ENCODE results near the gene ZFAND5. TPM values are rescaled to one million over a fixed set of nuclear protein-coding genes. Genes with fewer than 3 reads are reported as not detected.

Gene ZFAND5
- total and polyA plus RNA-seq, 10 of the 15 experiments (the other 5 are each of a cell fraction or from before 2014, with no cell fraction given) = 22.5 to 107 (median 63.3) TPM

DNA sequence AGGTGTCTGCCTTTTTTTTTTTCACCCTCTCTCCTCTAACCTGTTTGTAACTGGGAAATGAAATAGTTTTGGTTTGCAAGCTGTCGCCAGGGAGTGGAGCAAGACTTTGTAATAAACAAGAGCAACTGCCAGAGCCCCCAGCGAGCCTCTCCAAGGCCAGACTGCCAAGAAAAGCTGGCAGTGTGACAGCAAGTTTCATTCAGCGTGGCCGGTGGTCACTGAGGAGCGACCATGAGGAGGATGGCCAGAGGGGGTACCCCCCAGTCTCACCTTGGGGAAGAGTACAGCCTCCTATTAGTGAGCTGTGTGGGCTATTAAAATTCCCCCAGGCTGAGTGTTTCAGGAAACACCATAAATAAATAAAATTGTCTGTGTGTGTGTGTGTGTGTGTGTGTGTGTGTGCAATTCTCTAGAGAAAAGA lies 49.9 kb downstream of the ZFAND5 start:
- RAD21 ChIA-PET (ENCODE audit: unreplicated experiment) = interaction anchor here (1.2 to 2.0 kb wide), 6 partner anchors 10 to 276 kb away, joined by 3 to 5 read pairs (median 4); no protein-coding TSS in a partner anchor
- WGBS (ENCODE audit: insufficient coverage, insufficient replicate concordance, low lambda C conversion rate, missing lambda C conversion rate) = 21% methylated on average over 5 of the region's 5 CpGs
- DNase-seq (ENCODE audit: low read depth, low spot score) (no peak), ATAC-seq (no peak), FAIRE-seq (no peak)
- intact Hi-C loops (cut with micrococcal nuclease; ENCODE audit: unreplicated experiment) = no loop called here
- Histone ChIP-seq H3K4me3 (no peak overlapping the region), H3K9ac (ENCODE audit: control insufficient read depth, insufficient read depth, low read length) (no peak overlapping the region), H3K27ac (ENCODE audit: control insufficient read depth, insufficient read depth) (no peak overlapping the region), H4K20me1 (ENCODE audit: control insufficient read depth, insufficient read depth) (no peaks in the 10 kb centered on the region), H3K9me3 (replicated peaks; ENCODE audit: control insufficient read depth, insufficient read depth, low read length) (no peaks in the 10 kb centered on the region), H3K27me3 (replicated peaks in 1 of 2; ENCODE audit: control insufficient read depth in 2 of 2, insufficient read depth in 2 of 2, low read length in 1 of 2) (no peaks in the 10 kb centered on the region), H3K4me2 (ENCODE audit: control insufficient read depth, insufficient read depth) (no peak overlapping the region), H2AFZ (ENCODE audit: control insufficient read depth, low read depth, low read length) (no peak overlapping the region), H3K79me2 (ENCODE audit: control insufficient read depth, insufficient read depth, low read length) (no peaks in the 10 kb centered on the region), H3K4me1 (ENCODE audit: control insufficient read depth, insufficient read depth, low read length) (no peaks in the 10 kb centered on the region), H3K36me3 (ENCODE audit: control insufficient read depth in 2 of 2, insufficient read depth in 2 of 2, low read length in 1 of 2) (no peaks in the 10 kb centered on the region)
- BruUV-seq (replicated peaks) = no TSS peak
- CTCF ChIA-PET = interaction anchor here (0.6 to 2.5 kb wide), 7 partner anchors 13 to 277 kb away, joined by 3 to 7 read pairs (median 4); no protein-coding TSS in a partner anchor
- in situ Hi-C loops (cut with MboI) = no loop called here
- POLR2A ChIA-PET = no interaction called here
- SMC1A ChIA-PET (ENCODE audit: uncharacterized antibody, unreplicated experiment) = interaction anchor here (0.6 to 1.5 kb wide), 9 partner anchors 9 to 277 kb away, joined by 3 to 5 read pairs (median 3); no protein-coding TSS in a partner anchor
- TF ChIP-seq ZZZ3 (IDR thresholded peaks at IDR 0.05; ENCODE audit: control insufficient read depth, insufficient read length, low read depth) = no peak
- no peak for TF ChIP-seq NFIC (IDR thresholded peaks at IDR 0.05; ENCODE audit: low read depth, low read length)
- TF ChIP-seq POLR2A (IDR thresholded peaks at IDR 0.05; ENCODE audit: low read depth, low read length) = no peak
- TF ChIP-seq ZNF384 (IDR thresholded peaks at IDR 0.05; ENCODE audit: borderline replicate concordance, low read depth, low read length) = no peak

DNA sequence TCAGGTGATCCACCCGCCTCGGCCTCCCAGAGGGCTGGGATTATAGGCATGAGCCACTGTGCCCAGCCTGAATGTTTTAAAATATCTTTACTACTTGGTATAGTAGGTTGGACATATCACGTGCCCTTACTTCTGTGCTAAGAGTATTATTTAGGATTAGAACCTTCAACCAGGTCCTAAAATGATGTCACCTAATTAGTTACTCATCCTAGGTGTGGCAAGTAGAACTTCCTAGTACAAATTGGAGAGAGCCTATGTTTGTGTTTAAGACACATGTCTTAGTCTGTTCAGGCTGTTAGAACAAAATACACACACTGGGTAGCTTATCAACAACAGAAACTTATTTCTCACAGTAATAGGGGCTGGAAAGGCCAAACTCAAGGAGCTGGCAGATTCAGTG lies 51.5 kb downstream of the ZFAND5 start:
- no peak overlapping the region for H3K27ac ChIP-seq (ENCODE audit: control insufficient read depth, insufficient read depth)
- no peak for TF ChIP-seq CBX3 (IDR thresholded peaks at IDR 0.05; ENCODE audit: borderline replicate concordance, low read depth)
- no peak for TF ChIP-seq ETV6 (conservative IDR thresholded peaks at IDR 0.05 in 1 of 2, IDR thresholded peaks at IDR 0.05 in 1 of 2; ENCODE audit: borderline replicate concordance in 1 of 2, low read depth in 1 of 2)
- no peak for TF ChIP-seq POLR2A (IDR thresholded peaks at IDR 0.05; ENCODE audit: low read depth, low read length)
- no peak for TF ChIP-seq ZNF24 (IDR thresholded peaks at IDR 0.05)
- TF ChIP-seq NFYB (IDR thresholded peaks at IDR 0.05; ENCODE audit: insufficient read depth, low read depth, low read length) = no peak
- TF ChIP-seq, protein P1, sequence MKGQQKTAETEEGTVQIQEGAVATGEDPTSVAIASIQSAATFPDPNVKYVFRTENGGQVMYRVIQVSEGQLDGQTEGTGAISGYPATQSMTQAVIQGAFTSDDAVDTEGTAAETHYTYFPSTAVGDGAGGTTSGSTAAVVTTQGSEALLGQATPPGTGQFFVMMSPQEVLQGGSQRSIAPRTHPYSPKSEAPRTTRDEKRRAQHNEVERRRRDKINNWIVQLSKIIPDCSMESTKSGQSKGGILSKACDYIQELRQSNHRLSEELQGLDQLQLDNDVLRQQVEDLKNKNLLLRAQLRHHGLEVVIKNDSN (IDR thresholded peaks at IDR 0.05; ENCODE audit: borderline replicate concordance, extremely low read length, insufficient read depth, low read depth, low read length) = no peak
- TF ChIP-seq TAF1 (IDR thresholded peaks at IDR 0.05; ENCODE audit: borderline replicate concordance, low read depth, low read length) = no peak
- no peak for TF ChIP-seq MTA3 (IDR thresholded peaks at IDR 0.05; ENCODE audit: borderline replicate concordance, low read length)
- no peak for TF ChIP-seq CHD2 (IDR thresholded peaks at IDR 0.05; ENCODE audit: borderline replicate concordance, low read depth, low read length)
- TF ChIP-seq SMAD5 (IDR thresholded peaks at IDR 0.05; ENCODE audit: low read depth) = no peak
- TF ChIP-seq NFIC (IDR thresholded peaks at IDR 0.05; ENCODE audit: low read depth, low read length) = no peak
- no peak for TF ChIP-seq SP1 (IDR thresholded peaks at IDR 0.05; ENCODE audit: low read depth, low read length)
- no peak for ATAC-seq
- POLR2A ChIA-PET = no interaction called here
- intact Hi-C loops (cut with micrococcal nuclease; ENCODE audit: unreplicated experiment) = no loop called here
- BruUV-seq (replicated peaks) = no TSS peak
- no peak overlapping the region for H3K4me2 ChIP-seq (ENCODE audit: control insufficient read depth, insufficient read depth)
- H3K27me3 ChIP-seq (replicated peaks in 1 of 2; ENCODE audit: control insufficient read depth in 2 of 2, insufficient read depth in 2 of 2, low read length in 1 of 2) = no peaks in the 10 kb centered on the region
- no peaks in the 10 kb centered on the region for H3K36me3 ChIP-seq (ENCODE audit: control insufficient read depth in 2 of 2, insufficient read depth in 2 of 2, low read length in 1 of 2)
- no peaks in the 10 kb centered on the region for H3K79me2 ChIP-seq (ENCODE audit: control insufficient read depth, insufficient read depth, low read length)
- no peak overlapping the region for H2AFZ ChIP-seq (ENCODE audit: control insufficient read depth, low read depth, low read length)
- in situ Hi-C loops (cut with MboI) = no loop called here
- no peak for DNase-seq (ENCODE audit: low read depth, low spot score)
- WGBS (ENCODE audit: insufficient coverage, insufficient replicate concordance, low lambda C conversion rate, missing lambda C conversion rate) = 91% methylated on average over 3 of the region's 3 CpGs
- RAD21 ChIA-PET (ENCODE audit: unreplicated experiment) = no interaction called here
- H3K4me3 ChIP-seq = no peak overlapping the region
- SMC1A ChIA-PET (ENCODE audit: uncharacterized antibody, unreplicated experiment) = no interaction called here
- no peaks in the 10 kb centered on the region for H4K20me1 ChIP-seq (ENCODE audit: control insufficient read depth, insufficient read depth)
- no peaks in the 10 kb centered on the region for H3K4me1 ChIP-seq (ENCODE audit: control insufficient read depth, insufficient read depth, low read length)
- H3K9me3 ChIP-seq (replicated peaks; ENCODE audit: control insufficient read depth, insufficient read depth, low read length) = no peaks in the 10 kb centered on the region
- CTCF ChIA-PET = no interaction called here
- no peak for FAIRE-seq
- H3K9ac ChIP-seq (ENCODE audit: control insufficient read depth, insufficient read depth, low read length) = no peak overlapping the region
